Measurements from ENCODE around the gene ROR2.

- TF ChIP-seq, protein P1, sequence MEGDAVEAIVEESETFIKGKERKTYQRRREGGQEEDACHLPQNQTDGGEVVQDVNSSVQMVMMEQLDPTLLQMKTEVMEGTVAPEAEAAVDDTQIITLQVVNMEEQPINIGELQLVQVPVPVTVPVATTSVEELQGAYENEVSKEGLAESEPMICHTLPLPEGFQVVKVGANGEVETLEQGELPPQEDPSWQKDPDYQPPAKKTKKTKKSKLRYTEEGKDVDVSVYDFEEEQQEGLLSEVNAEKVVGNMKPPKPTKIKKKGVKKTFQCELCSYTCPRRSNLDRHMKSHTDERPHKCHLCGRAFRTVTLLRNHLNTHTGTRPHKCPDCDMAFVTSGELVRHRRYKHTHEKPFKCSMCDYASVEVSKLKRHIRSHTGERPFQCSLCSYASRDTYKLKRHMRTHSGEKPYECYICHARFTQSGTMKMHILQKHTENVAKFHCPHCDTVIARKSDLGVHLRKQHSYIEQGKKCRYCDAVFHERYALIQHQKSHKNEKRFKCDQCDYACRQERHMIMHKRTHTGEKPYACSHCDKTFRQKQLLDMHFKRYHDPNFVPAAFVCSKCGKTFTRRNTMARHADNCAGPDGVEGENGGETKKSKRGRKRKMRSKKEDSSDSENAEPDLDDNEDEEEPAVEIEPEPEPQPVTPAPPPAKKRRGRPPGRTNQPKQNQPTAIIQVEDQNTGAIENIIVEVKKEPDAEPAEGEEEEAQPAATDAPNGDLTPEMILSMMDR (conservative IDR thresholded peaks at IDR 0.05; ENCODE audit: low read length) = no peak
- TF ChIP-seq EZH2phosphoT487 (IDR thresholded peaks at IDR 0.05; ENCODE audit: borderline replicate concordance) = no peak
Measured at GRCh38 chr9:91946196-91946595, 3.8 kb downstream of the ROR2 start.
